Effector memory CD4-positive, alpha-beta T cell (primary cell): ENCODE results near the gene ZNF860.
A peak's percentile ranks its signal among the peaks of the same experiment; 100 is the strongest.

Experiments used
- DNase-seq, 3 donors: peaks; one replicate each; pipeline ENCODE4 v3.0.0-alpha.2; 2020
- H3K27ac ChIP-seq: 2 replicates; pipeline ENCODE4 v1.7.0; 2013; ENCODE audit warnings: mild to moderate bottlenecking, low read length, moderate library complexity; ENCODE audit not compliant: insufficient read depth, poor library complexity, severe bottlenecking
- H3K27me3 ChIP-seq: replicated peaks from 2 replicates; pipeline ENCODE4 v1.7.0; 2013; ENCODE audit warnings: mild to moderate bottlenecking, low read length; ENCODE audit not compliant: insufficient read depth, control insufficient read depth, poor library complexity, severe bottlenecking
- H3K36me3 ChIP-seq: 2 replicates; pipeline ENCODE4 v1.7.0; 2013; ENCODE audit warnings: mild to moderate bottlenecking, low read length, moderate library complexity; ENCODE audit not compliant: control insufficient read depth, insufficient read depth
- H3K4me1 ChIP-seq: 2 replicates; pipeline ENCODE4 v1.7.0; 2013; ENCODE audit warnings: low read length, mild to moderate bottlenecking; ENCODE audit not compliant: control insufficient read depth, insufficient read depth, poor library complexity, severe bottlenecking
- H3K4me3 ChIP-seq: 2 replicates; pipeline ENCODE4 v1.7.0; 2013; ENCODE audit warnings: low read length, low read depth, mild to moderate bottlenecking; ENCODE audit not compliant: insufficient read depth, poor library complexity, severe bottlenecking
- H3K9me3 ChIP-seq: 2 replicates; pipeline ENCODE4 v1.7.0; 2013; ENCODE audit warnings: mild to moderate bottlenecking, low read length, moderate library complexity; ENCODE audit not compliant: control insufficient read depth
- total RNA-seq, 3 donors: gene quantifications; one replicate each; lab custom pipeline; 2026; lab: John Stamatoyannopoulos, UW

The ZNF860 gene
- total RNA-seq, result 0 to 0.19 (median 0) reads per million in 3 donors

GRCh38 chr3:31981206-31982181, at the start of gene ZNF860, which contains the start of gene OSBPL10:
TSS of gene ZNF860 (plus strand) at chr3:31981750. CDS start at chr3:31989080, 7,330 bp downstream.
TSS of gene OSBPL10 (minus strand) at chr3:31981262. CDS start at chr3:31981179, 83 bp downstream.
- H3K4me3 ChIP-seq, result peak within 1 kb of the TSS; percentile 69
- H3K27me3 ChIP-seq, result peaks cover 19% of the 10 kb centered on the region
- H3K4me1 ChIP-seq, result peaks cover 6% of the 10 kb centered on the region
- DNase-seq, result no peak
- H3K36me3 ChIP-seq, result no peaks in the 10 kb centered on the region
- H3K27ac ChIP-seq, result no peak within 1 kb of the TSS
- no peaks in the 10 kb centered on the region for H3K9me3 ChIP-seq

GRCh38 chr3:31932990-31933389, 48.6 kb upstream of the ZNF860 start:
- Histone ChIP-seq H3K4me1 (no peaks in the 10 kb centered on the region), H3K27ac (no peak overlapping the region), H3K36me3 (no peaks in the 10 kb centered on the region), H3K27me3 (no peaks in the 10 kb centered on the region), H3K9me3 (no peaks in the 10 kb centered on the region), H3K4me3 (no peak overlapping the region)
- no peak for DNase-seq

- Histone ChIP-seq H3K36me3 (no peaks in the 10 kb centered on the region), H3K27ac (no peak overlapping the region), H3K27me3 (no peaks in the 10 kb centered on the region), H3K4me3 (no peak overlapping the region), H3K4me1 (no peaks in the 10 kb centered on the region), H3K9me3 (no peaks in the 10 kb centered on the region)
- DNase-seq, result no peak
These were observed 47.5 kb upstream of the ZNF860 start for GRCh38 chr3:31934018-31934417.

- H3K4me1 ChIP-seq, result no peaks in the 10 kb centered on the region
- no peaks in the 10 kb centered on the region for H3K27me3 ChIP-seq
- no peak for DNase-seq
- H3K9me3 ChIP-seq, result no peaks in the 10 kb centered on the region
- no peak overlapping the region for H3K4me3 ChIP-seq
- no peak overlapping the region for H3K27ac ChIP-seq
- H3K36me3 ChIP-seq, result no peaks in the 10 kb centered on the region
These were observed 46.7 kb upstream of the ZNF860 start for GRCh38 chr3:31934866-31935265.

- no peaks in the 10 kb centered on the region for H3K36me3 ChIP-seq
- H3K4me1 ChIP-seq, result no peaks in the 10 kb centered on the region
- H3K27me3 ChIP-seq, result no peaks in the 10 kb centered on the region
- no peaks in the 10 kb centered on the region for H3K9me3 ChIP-seq
- no peak overlapping the region for H3K4me3 ChIP-seq
- DNase-seq, result no peak
- no peak overlapping the region for H3K27ac ChIP-seq
These were observed 45.0 kb upstream of the ZNF860 start for GRCh38 chr3:31936420-31937060.

- Histone ChIP-seq H3K9me3 (no peaks in the 10 kb centered on the region), H3K4me3 (no peak overlapping the region), H3K36me3 (no peaks in the 10 kb centered on the region), H3K27me3 (no peaks in the 10 kb centered on the region), H3K4me1 (no peaks in the 10 kb centered on the region), H3K27ac (no peak overlapping the region)
- no peak for DNase-seq
These were observed 44.3 kb upstream of the ZNF860 start for GRCh38 chr3:31937225-31937624.

GRCh38 chr3:31942446-31942845, 39.1 kb upstream of the ZNF860 start:
- Histone ChIP-seq H3K9me3 (no peaks in the 10 kb centered on the region), H3K4me3 (no peak overlapping the region), H3K27ac (no peak overlapping the region), H3K27me3 (no peaks in the 10 kb centered on the region), H3K36me3 (no peaks in the 10 kb centered on the region), H3K4me1 (no peaks in the 10 kb centered on the region)
- no peak for DNase-seq

GRCh38 chr3:31943041-31943440, 38.5 kb upstream of the ZNF860 start:
- Histone ChIP-seq H3K9me3 (no peaks in the 10 kb centered on the region), H3K27me3 (no peaks in the 10 kb centered on the region), H3K27ac (no peak overlapping the region), H3K36me3 (no peaks in the 10 kb centered on the region), H3K4me1 (no peaks in the 10 kb centered on the region), H3K4me3 (no peak overlapping the region)
- DNase-seq, result no peak

- no peaks in the 10 kb centered on the region for H3K36me3 ChIP-seq
- no peaks in the 10 kb centered on the region for H3K27me3 ChIP-seq
- H3K4me1 ChIP-seq, result no peaks in the 10 kb centered on the region
- no peak overlapping the region for H3K4me3 ChIP-seq
- H3K27ac ChIP-seq, result no peak overlapping the region
- no peak for DNase-seq
- no peaks in the 10 kb centered on the region for H3K9me3 ChIP-seq
These were observed 35.9 kb upstream of the ZNF860 start for GRCh38 chr3:31945738-31946052.

GRCh38 chr3:31946484-31947081, 35.0 kb upstream of the ZNF860 start:
- DNase-seq, result no peak
- no peak overlapping the region for H3K4me3 ChIP-seq
- no peaks in the 10 kb centered on the region for H3K36me3 ChIP-seq
- no peak overlapping the region for H3K27ac ChIP-seq
- no peaks in the 10 kb centered on the region for H3K9me3 ChIP-seq
- H3K27me3 ChIP-seq, result no peaks in the 10 kb centered on the region
- H3K4me1 ChIP-seq, result no peaks in the 10 kb centered on the region
